Fibroblast of lung (primary cell): ENCODE results near the gene DDX39B. TPM values are rescaled to one million over a fixed set of nuclear protein-coding genes. Genes with fewer than 3 reads are reported as not detected.

Experiments used
- DNase-seq, 2 donors: peaks; one replicate each; pipeline versions ENCODE4 v3.0.0 to v3.0.0-alpha.2; 2010; ENCODE audit warnings: low read depth in 2 of 2
- H2AFZ ChIP-seq: 2 replicates; pipeline ENCODE4 v1.5.1; 2012; ENCODE audit warnings: low read length, control low read depth, inconsistent platforms
- H3K27ac ChIP-seq: 2 replicates; pipeline ENCODE4 v1.5.1; 2011; ENCODE audit warnings: low read length, control low read depth; ENCODE audit not compliant: insufficient read depth
- H3K27me3 ChIP-seq: 2 replicates; pipeline ENCODE4 v1.5.1; 2011; ENCODE audit warnings: mild to moderate bottlenecking, low read length; ENCODE audit not compliant: control insufficient read depth, insufficient read depth
- H3K36me3 ChIP-seq: 2 replicates; pipeline ENCODE4 v1.5.1; 2011; ENCODE audit warnings: low read length; ENCODE audit not compliant: control insufficient read depth, insufficient read depth
- H3K4me1 ChIP-seq: 2 replicates; pipeline ENCODE4 v1.5.1; 2011; ENCODE audit warnings: low read length; ENCODE audit not compliant: control insufficient read depth, insufficient read depth; ENCODE audit errors: extremely low read depth
- H3K4me2 ChIP-seq: 2 replicates; pipeline ENCODE4 v1.5.1; 2011; ENCODE audit warnings: low read length, control low read depth; ENCODE audit not compliant: insufficient read depth; ENCODE audit errors: extremely low read depth
- H3K4me3 ChIP-seq, 4 experiments: fragments of 200-600 bp in 1 of 4; sonication (generic) in 1 of 4; replicated peaks in 1 of 4; 2 replicates each; pipeline ENCODE4 v1.5.1; 2011 to 2016; ENCODE audit warnings: low read length in 4 of 4, low read depth in 3 of 4, mild to moderate bottlenecking in 3 of 4, control low read depth in 2 of 4, inconsistent platforms in 1 of 4, mixed read lengths in 1 of 4; ENCODE audit not compliant: insufficient read depth in 1 of 4; ENCODE audit errors: control extremely low read depth in 1 of 4
- H3K79me2 ChIP-seq: 2 replicates; pipeline ENCODE4 v1.5.1; 2012; ENCODE audit warnings: mild to moderate bottlenecking, low read length, inconsistent platforms; ENCODE audit not compliant: control insufficient read depth, insufficient read depth
- H3K9ac ChIP-seq: 2 replicates; pipeline ENCODE4 v1.5.1; 2011; ENCODE audit warnings: mild to moderate bottlenecking, low read length, control low read depth; ENCODE audit not compliant: insufficient read depth
- H3K9me3 ChIP-seq: 2 replicates; pipeline ENCODE4 v1.5.1; 2012; ENCODE audit warnings: low read depth, low read length; ENCODE audit not compliant: control insufficient read depth, insufficient read depth
- H4K20me1 ChIP-seq: 2 replicates; pipeline ENCODE4 v1.5.1; 2011; ENCODE audit warnings: low read length; ENCODE audit not compliant: control insufficient read depth, insufficient read depth; ENCODE audit errors: extremely low read depth
- CTCF ChIP-seq, 2 donors: IDR thresholded peaks in 1 of 2; conservative IDR thresholded peaks in 1 of 2; 1 replicate in 1 of 2; 2 replicates in 1 of 2; pipeline ENCODE4 v1.5.1; 2011 to 2012; ENCODE audit warnings: low read length in 2 of 2, control low read depth in 1 of 2, inconsistent platforms in 1 of 2, low read depth in 1 of 2, mild to moderate bottlenecking in 1 of 2
- EZH2 ChIP-seq: IDR thresholded peaks from 2 replicates; pipeline ENCODE4 v1.5.1; 2012; ENCODE audit warnings: low read length, control low read depth, mild to moderate bottlenecking; ENCODE audit errors: missing control alignments
- polyA plus RNA-seq, 2 donors: library from polyadenylated mRNA; depleted of rRNA in 1 of 2; stranded (reverse) in 1 of 2; unstranded in 1 of 2; fragments of >200 nt; gene quantifications; 2 replicates each; pipeline ENCODE4 v1.2.1, GENCODE V29; 2011 to 2012; ENCODE audit warnings: missing spikeins in 1 of 2
- total RNA-seq: library from RNA; depleted of rRNA; stranded (reverse); fragments of >200 nt; gene quantifications from 2 replicates; pipeline ENCODE4 v1.2.1, GENCODE V29; 2014

DDX39B gene
- total and polyA plus RNA-seq, 2 donors (not counting 1 experiment from before 2014, with no cell fraction given): 323 to 370 TPM

- Histone ChIP-seq H3K79me2 (peaks cover 67% of the 10 kb centered on the region), H3K9me3 (no peaks in the 10 kb centered on the region), H3K4me3 (peak overlapping the region; percentile 74 to 96 (median 88)), H3K27me3 (no peaks in the 10 kb centered on the region), H3K4me2 (peak overlapping the region; percentile 76), H3K36me3 (peaks cover 27% of the 10 kb centered on the region), H3K4me1 (peaks cover 7% of the 10 kb centered on the region), H2AFZ (no peak overlapping the region), H3K27ac (no peak overlapping the region), H4K20me1 (peaks cover 1% of the 10 kb centered on the region), H3K9ac (peak overlapping the region; percentile 1)
- DNase-seq: no peak
- TF ChIP-seq EZH2 (no peak), CTCF (conservative IDR thresholded peaks at IDR 0.05 in 1 of 2, IDR thresholded peaks at IDR 0.05 in 1 of 2; ENCODE audit: low read depth in 1 of 2, low read length in 2 of 2) (no peak)
Measured at GRCh38 chr6:31538805-31539400, 2.9 kb downstream of the DDX39B start.

- Histone ChIP-seq H3K9ac (no peak overlapping the region), H3K4me1 (peaks cover 7% of the 10 kb centered on the region), H3K9me3 (no peaks in the 10 kb centered on the region), H3K27ac (no peak overlapping the region), H3K79me2 (peaks cover 58% of the 10 kb centered on the region), H3K36me3 (peaks cover 42% of the 10 kb centered on the region), H3K4me3 (no peak overlapping the region), H3K27me3 (no peaks in the 10 kb centered on the region), H4K20me1 (peaks cover 1% of the 10 kb centered on the region), H2AFZ (no peak overlapping the region), H3K4me2 (no peak overlapping the region)
- DNase-seq: no peak
- TF ChIP-seq CTCF (conservative IDR thresholded peaks at IDR 0.05 in 1 of 2, IDR thresholded peaks at IDR 0.05 in 1 of 2; ENCODE audit: low read depth in 1 of 2, low read length in 2 of 2): no peak
- no peak for TF ChIP-seq EZH2
Measured at GRCh38 chr6:31535538-31536324, 6.1 kb downstream of the DDX39B start.

- no peak for TF ChIP-seq CTCF (conservative IDR thresholded peaks at IDR 0.05 in 1 of 2, IDR thresholded peaks at IDR 0.05 in 1 of 2; ENCODE audit: low read depth in 1 of 2, low read length in 2 of 2)
- no peak for TF ChIP-seq EZH2
- Histone ChIP-seq H3K27me3 (no peaks in the 10 kb centered on the region), H3K9me3 (no peaks in the 10 kb centered on the region), H3K79me2 (peaks cover 46% of the 10 kb centered on the region), H3K27ac (no peak overlapping the region), H2AFZ (no peak overlapping the region), H4K20me1 (peaks cover 1% of the 10 kb centered on the region), H3K4me1 (peaks cover 6% of the 10 kb centered on the region), H3K36me3 (peaks cover 48% of the 10 kb centered on the region), H3K4me3 (no peak overlapping the region), H3K4me2 (no peak overlapping the region), H3K9ac (no peak overlapping the region)
- DNase-seq: no peak
Measured at GRCh38 chr6:31534521-31535040, 7.2 kb downstream of the DDX39B start.
